Mesodermal cell (in vitro differentiated cells): Measurements from ENCODE around the gene DHX30.

Experiments used
- H3K27ac ChIP-seq: 2 replicates; pipeline ENCODE4 v1.7.0; 2013; ENCODE audit warnings: mild to moderate bottlenecking, low read depth, low read length, moderate library complexity; ENCODE audit not compliant: severe bottlenecking
- H3K36me3 ChIP-seq: 2 replicates; pipeline ENCODE4 v1.7.1; 2013; ENCODE audit warnings: mild to moderate bottlenecking, low read length, moderate library complexity; ENCODE audit not compliant: control insufficient read depth, insufficient read depth
- H3K4me1 ChIP-seq: one replicate; pipeline ENCODE4 v1.7.1; 2013; ENCODE audit warnings: mild to moderate bottlenecking, low read length; ENCODE audit not compliant: insufficient read depth, control insufficient read depth, poor library complexity, severe bottlenecking
- H3K4me3 ChIP-seq: 2 replicates; pipeline ENCODE4 v1.7.0; 2013; ENCODE audit warnings: low read length, control low read depth, mild to moderate bottlenecking; ENCODE audit not compliant: insufficient read depth, poor library complexity, severe bottlenecking; ENCODE audit errors: extremely low read depth
- H3K9me3 ChIP-seq: 2 replicates; pipeline ENCODE4 v1.7.1; 2013; ENCODE audit warnings: mild to moderate bottlenecking, low read length, moderate library complexity; ENCODE audit not compliant: control insufficient read depth
- WGBS, 2 experiments: methylation state at CpG; one replicate each; pipeline ENCODE4 v1.1.5; 2013; ENCODE audit warnings: missing lambda C conversion rate in 2 of 2; ENCODE audit not compliant: insufficient coverage in 2 of 2; 5-methylcytosine and 5-hydroxymethylcytosine counted together

DHX30 gene

GRCh38 chr3:47781685-47782445 is 21.1 kb upstream of the DHX30 start, which contains the start of gene SMARCC1:
SMARCC1 (minus strand) TSS chr3:47781893; CDS start chr3:47781797, 96 bp downstream.
- peaks cover 17% of the 10 kb centered on the region for H3K36me3 ChIP-seq
- H3K4me1 ChIP-seq, result peaks cover 5% of the 10 kb centered on the region
- peak within 1 kb of the TSS; percentile 88 for H3K4me3 ChIP-seq
- H3K9me3 ChIP-seq, result no peaks in the 10 kb centered on the region
- WGBS, 2 experiments, result 0 to 1% methylated on average over 78 of the region's 79 CpGs
- H3K27ac ChIP-seq, result peak within 1 kb of the TSS; percentile 99

- 61 to 65% methylated on average over 15 to 19 of the region's 23 CpGs for WGBS, 2 experiments
- peaks cover 13% of the 10 kb centered on the region for H3K36me3 ChIP-seq
- peak overlapping the region; percentile 99 for H3K27ac ChIP-seq
- H3K4me3 ChIP-seq, result peak overlapping the region; percentile 88
- no peaks in the 10 kb centered on the region for H3K9me3 ChIP-seq
- H3K4me1 ChIP-seq, result peaks cover 5% of the 10 kb centered on the region
Measured at GRCh38 chr3:47782446-47783308, 20.3 kb upstream of the DHX30 start.

GRCh38 chr3:47783673-47784072 is 19.3 kb upstream of the DHX30 start:
- Histone ChIP-seq H3K36me3 (peaks cover 8% of the 10 kb centered on the region), H3K27ac (no peak overlapping the region), H3K9me3 (no peaks in the 10 kb centered on the region), H3K4me1 (peaks cover 5% of the 10 kb centered on the region), H3K4me3 (no peak overlapping the region)

- no peaks in the 10 kb centered on the region for H3K4me1 ChIP-seq
- WGBS, 2 experiments, result 91 to 92% methylated on average over 11 to 14 of the region's 16 CpGs
- H3K9me3 ChIP-seq, result no peaks in the 10 kb centered on the region
- no peak overlapping the region for H3K4me3 ChIP-seq
- H3K36me3 ChIP-seq, result no peaks in the 10 kb centered on the region
- no peak overlapping the region for H3K27ac ChIP-seq
Measured at GRCh38 chr3:47791193-47791855, 11.6 kb upstream of the DHX30 start.

GRCh38 chr3:47792699-47793098 is 10.2 kb upstream of the DHX30 start:
- Histone ChIP-seq H3K4me3 (no peak overlapping the region), H3K4me1 (peaks cover 4% of the 10 kb centered on the region), H3K36me3 (no peaks in the 10 kb centered on the region), H3K27ac (no peak overlapping the region), H3K9me3 (no peaks in the 10 kb centered on the region)
- WGBS, 2 experiments, result 100% methylated on average over 1 of the region's 2 CpGs; no CpG with 5 or more reads in 1 of the 2 experiments

GRCh38 chr3:47794544-47794943 is 8.4 kb upstream of the DHX30 start:
- WGBS, 2 experiments, result 84 to 94% methylated on average over 2 to 4 of the region's 4 CpGs
- Histone ChIP-seq H3K36me3 (no peaks in the 10 kb centered on the region), H3K27ac (no peak overlapping the region), H3K4me1 (peaks cover 4% of the 10 kb centered on the region), H3K9me3 (no peaks in the 10 kb centered on the region), H3K4me3 (no peak overlapping the region)

- Histone ChIP-seq H3K4me3 (no peak overlapping the region), H3K4me1 (peaks cover 10% of the 10 kb centered on the region), H3K36me3 (no peaks in the 10 kb centered on the region), H3K9me3 (no peaks in the 10 kb centered on the region), H3K27ac (no peak overlapping the region)
- 86 to 94% methylated on average over 3 to 4 of the region's 4 CpGs for WGBS, 2 experiments
Measured at GRCh38 chr3:47799733-47800132, 3.2 kb upstream of the DHX30 start.

GRCh38 chr3:47803480-47804025 is 615 bp downstream of the DHX30 start:
- 1% methylated on average over 13 to 14 of the region's 20 CpGs for WGBS, 2 experiments

GRCh38 chr3:47804577-47804976 is 1.6 kb downstream of the DHX30 start:
- WGBS, 2 experiments, result no CpG with 5 or more reads among the region's 1 CpG
- H3K4me3 ChIP-seq, result no peak overlapping the region
- no peaks in the 10 kb centered on the region for H3K9me3 ChIP-seq
- peaks cover 7% of the 10 kb centered on the region for H3K4me1 ChIP-seq
- H3K36me3 ChIP-seq, result peaks cover 39% of the 10 kb centered on the region
- H3K27ac ChIP-seq, result no peak overlapping the region

More at GRCh38 chr3:47803480-47804025, 615 bp downstream of the DHX30 start:
- peaks cover 30% of the 10 kb centered on the region for H3K36me3 ChIP-seq
- peaks cover 7% of the 10 kb centered on the region for H3K4me1 ChIP-seq
- peak overlapping the region; percentile 99 for H3K27ac ChIP-seq
- H3K9me3 ChIP-seq, result no peaks in the 10 kb centered on the region
- H3K4me3 ChIP-seq, result peak overlapping the region; percentile 79

GRCh38 chr3:47813551-47814177 is 10.7 kb downstream of the DHX30 start:
- Histone ChIP-seq H3K4me1 (no peaks in the 10 kb centered on the region), H3K9me3 (no peaks in the 10 kb centered on the region), H3K36me3 (peaks cover 88% of the 10 kb centered on the region), H3K4me3 (no peak overlapping the region), H3K27ac (no peak overlapping the region)
- WGBS, 2 experiments, result 84 to 97% methylated on average over 4 to 5 of the region's 8 CpGs
